Activated T-cell treated with anti-CD3 and anti-CD28 coated beads, Interleukin-2, amount 50 U/mL, for 1 hour (primary cell): ENCODE results near the gene CMIP.

Experiments used
- DNase-seq: peaks from one replicate; pipeline ENCODE4 v3.0.0-alpha.2; 2020

Gene CMIP

DNA sequence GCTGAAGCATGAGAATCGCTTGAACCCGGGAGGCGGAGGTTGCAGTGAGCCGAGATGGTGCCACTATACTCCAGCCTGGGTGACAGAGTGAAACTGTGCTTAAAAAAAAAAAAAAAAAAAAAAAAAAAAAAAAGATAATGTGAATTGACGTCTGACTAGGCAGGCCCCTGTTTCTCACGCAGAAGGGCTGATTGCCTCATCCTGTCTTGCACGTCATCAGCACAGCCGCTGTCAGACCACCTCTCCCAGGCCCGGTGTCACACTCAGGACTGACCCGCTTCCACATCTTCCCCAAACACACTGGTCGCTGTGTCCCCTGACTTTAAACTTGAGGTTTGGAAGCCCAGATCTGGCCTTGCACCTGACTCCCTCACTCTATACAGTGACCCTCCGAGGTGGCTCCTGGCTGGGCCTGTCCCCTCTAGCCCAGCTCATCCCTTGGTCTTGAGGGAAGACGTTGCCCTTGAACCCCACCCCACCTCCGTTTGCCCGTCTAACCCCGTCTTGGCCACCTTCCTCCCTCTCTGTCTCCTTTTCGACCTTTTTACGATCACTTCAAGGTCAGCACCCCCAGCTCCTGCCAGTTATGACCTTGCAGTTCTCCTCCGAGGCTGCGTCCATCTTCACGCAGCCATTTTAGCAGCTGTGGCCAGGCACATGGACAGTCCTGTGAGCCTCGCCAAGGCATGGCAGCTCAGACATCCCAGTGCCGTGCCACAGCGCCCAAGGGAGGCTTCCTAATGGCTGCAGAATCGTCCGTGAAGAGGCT lies 184.6 kb downstream of the CMIP start:
- DNase-seq: no peak

DNA sequence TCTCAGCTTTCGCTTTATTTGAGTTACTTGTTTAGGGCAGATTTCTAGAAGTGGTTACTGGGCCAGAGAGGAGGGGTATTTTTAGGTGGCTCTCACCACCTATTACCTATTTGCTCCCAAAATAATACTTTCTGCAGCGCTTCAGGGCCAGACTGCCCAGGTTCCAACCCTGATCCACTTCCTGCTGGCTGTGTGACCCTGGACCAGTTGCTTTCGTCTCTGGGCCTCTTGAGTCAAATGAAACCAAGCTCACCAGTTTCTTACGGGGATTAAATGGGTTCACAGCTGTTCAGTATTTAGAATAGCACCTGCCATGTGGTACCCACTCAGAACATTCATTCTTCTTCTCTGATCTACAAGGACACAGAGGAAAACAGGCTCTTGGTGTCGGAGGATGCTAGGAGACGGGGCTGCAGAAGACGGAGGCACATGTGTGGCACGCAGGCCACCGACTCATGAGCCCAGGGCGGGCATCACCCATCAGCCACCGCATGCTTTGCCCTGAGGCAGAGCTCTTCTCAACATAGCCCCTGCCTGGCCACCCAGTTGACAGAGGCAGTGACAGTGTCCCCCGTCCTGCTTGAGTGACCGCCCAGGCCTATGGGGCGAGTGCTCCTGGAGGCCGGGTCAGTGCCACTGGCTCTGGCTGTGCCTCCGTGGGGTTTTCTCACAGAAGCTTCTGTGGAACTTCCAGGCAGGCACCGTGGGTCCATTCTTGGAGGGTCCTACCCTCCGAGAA lies 185.5 kb downstream of the CMIP start:
- DNase-seq: no peak

DNA sequence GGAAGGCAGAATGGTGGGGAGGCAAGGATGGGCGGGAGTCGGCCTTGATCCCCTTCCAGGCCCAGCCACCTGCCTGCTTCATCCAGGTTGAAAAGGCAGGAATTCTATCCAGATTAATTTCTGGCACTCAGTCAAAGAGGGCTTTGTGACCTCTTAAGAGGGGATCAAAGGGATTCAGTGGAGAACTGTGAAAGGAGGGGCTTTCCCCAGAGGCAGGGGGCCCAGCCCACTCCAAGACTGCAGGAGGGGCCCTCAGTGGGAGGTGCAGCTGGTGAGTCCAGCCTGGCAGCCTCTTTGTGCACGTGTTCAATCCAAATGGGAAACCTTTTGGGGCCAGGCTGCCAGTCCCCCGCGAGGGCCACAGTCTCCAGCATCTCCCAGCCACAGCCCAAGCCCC lies 186.0 kb downstream of the CMIP start:
- no peak for DNase-seq

DNA sequence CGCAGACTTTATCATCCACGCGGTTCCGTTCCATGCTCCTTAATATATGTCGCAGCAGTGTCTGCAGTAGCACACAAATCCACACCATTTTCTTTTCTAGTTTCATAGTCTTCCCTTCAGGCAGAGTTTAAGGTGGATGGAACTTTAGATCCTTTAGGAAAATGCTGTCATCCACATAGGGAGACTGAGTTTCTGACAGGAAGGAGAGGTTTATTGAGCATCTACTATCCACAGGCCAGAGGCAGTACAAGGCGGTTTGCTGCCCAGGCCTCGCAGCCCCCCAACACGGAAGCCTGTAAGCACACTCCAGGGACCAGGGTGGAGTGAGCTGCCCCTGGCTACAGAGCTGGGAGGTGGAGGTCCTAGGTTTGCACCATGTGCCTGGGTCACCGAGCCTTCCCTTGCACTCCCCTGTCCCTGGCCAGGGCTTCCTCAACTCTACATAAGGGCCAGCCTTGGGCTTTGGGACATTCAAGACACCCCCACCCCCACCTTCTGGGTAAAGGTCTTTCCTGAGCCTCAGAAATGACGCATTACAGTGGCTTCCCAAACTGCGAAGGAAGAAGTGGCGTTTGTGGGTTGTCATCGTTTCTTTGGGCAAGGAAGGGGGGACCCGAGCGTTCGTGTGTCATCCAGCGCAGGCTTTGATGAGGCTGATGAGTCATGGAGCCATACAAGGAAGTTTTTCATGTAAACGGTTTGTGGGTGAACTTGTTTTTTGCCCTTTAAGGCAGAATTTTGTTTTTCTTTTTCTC lies 188.0 kb downstream of the CMIP start:
- DNase-seq: peak; percentile 73

DNA sequence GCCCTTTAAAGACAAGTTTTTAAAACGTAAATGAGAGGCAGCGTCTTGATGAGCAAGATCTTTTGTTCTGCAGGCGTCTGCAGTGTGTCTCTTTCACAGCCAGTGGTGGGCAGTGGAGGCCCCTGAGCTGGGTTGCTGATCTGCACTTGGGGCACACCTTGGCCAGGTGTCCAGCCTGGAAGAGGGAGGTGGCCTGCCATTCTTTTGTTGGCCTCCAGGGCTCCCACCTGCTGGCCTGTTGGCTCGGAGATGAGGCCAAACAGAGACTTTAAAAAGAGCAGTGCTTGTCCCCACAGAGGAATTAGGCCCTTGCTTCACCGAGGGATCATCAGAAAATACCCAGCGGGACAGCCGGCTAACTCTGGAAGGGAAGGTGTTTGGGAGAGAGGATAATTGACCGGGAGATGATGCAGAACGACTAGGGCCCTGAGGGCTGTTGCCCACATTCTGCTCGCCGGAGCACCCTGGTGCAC lies 188.6 kb downstream of the CMIP start:
- peak; percentile 63 for DNase-seq

DNA sequence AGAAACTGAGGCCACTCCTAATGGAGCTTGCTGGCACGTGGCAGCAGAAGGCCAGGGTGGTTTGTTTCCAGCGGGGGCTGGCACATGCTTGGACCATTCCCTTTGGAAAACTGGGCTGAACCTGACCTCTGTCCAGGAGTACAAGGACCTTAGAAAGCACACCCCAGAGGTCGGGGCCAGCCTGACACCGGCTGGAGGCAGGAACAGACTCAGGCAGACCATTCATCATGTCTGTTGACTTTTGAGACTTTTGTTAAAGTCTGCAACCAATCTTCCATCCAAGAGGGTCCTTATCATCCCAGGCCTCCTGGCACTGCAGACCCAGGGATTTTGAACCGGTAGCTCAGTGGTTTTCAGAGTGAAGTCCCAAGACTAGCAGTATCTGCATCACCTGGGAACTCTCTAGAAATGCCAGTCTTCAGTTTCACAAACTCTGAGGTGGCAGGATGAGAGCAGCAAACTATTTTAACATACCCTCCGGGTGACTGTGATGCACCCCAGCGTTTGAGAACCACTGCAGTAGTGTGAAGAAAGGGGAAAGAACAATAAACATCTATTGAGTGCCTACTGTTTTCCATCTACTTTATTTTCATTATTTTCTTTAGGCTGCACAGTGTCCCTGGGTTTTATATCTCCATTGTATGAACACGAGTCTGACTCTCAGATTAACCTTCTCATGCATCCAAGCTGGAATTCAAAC lies 189.2 kb downstream of the CMIP start:
- DNase-seq: no peak

DNA sequence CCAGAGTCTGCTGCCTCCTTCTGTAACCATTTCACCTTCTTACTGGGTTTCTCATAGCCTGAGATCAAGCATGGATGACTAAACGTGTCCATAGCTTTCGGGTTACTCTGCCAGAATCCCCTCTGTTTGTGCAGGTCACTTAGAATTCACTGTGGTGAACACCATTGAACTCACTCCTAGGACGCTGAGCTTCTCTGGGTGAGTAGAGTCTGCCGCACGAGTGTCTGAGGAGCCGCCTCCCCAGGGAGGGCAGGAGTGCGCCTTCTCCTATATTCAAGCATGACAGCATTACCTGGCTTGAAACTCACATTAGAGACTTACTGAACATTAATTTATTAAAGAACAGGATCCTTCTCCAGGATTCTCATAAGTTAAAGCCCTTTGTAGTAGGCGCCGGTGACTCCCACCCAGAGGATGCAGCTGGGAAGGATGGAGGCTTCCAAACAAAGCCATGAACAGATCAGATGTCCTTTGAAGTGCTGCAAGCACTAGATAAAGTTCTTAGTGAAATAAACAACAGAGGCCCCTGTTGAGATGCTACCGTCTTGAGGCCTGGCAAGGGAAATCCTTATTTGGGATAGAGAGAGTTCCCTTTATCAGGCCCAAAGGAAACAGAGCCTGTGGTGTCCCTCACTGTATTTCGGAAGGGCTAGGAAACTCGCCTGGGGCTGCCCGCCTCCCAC lies 189.9 kb downstream of the CMIP start:
- DNase-seq: no peak

DNA sequence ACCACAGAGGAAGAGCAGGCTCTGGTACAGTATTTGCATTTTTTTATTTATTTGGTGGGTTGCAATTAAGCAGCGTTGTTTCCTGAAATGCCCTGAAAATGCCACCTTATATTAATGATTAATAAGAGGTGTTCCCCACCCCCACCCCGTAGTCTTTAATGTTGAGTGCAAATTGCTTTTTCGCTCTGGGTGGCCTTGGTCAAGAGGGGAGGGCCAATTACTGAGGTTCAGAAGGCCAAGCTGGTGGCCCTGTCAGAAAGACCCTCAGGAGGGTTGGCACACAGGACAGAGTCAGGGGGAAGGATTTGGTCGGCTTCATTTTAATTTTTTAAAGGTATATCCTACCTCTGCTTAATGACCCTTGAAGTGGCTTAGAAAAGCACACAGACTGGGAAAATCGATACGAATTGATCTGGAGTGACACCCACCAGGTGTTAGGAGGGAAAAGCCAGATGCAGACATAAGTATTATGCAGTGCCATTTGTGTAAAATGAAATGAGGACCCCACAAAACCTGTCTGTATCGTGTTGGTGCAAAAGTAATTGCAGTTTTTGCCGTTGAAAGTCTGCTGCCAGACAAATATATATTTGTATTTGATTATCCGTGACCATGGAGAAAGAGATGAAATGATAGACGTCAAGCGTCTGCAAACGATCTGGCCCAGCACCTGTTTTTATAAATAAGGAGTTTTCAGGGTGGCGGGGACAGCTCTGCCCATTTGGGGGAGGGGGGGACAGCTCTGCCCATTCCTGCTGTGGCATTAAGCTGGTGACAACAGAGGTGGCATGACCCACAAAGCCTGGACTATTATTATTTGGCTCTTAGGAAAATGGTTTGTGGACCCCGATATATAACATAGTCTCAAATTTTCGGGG lies 190.7 kb downstream of the CMIP start:
- no peak for DNase-seq

DNA sequence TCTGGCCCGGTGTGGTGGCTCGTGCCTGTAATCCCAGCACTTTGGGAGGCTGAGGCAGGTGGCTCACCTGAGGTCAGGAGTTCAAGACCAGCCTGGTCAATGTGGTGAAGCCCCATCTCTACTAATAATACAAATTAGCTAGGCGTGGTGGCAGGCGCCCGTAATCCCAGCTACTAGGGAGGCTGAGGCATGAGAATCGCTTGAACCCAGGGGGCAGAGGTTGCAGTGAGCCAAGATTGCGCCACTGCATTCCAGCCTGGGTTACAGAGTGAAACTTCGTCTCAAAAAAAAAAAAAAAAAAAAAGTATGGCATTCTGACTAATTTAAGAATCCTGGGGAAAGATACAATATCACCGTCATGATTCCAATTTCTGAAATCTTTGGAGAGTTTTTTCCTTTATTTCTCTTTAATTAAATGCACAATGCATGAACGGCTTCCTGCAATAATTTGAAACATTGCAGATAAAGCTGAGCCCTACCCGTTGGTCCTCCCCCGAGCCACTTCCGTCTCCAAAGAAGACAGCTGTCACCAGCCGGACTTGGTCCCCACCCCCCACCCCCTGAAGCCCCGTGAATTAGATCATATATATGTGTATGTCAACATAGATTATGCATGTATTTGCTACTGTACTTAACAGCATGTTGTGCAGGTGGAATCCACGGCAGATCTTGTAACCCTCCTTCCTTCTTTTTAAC lies 191.8 kb downstream of the CMIP start:
- DNase-seq: no peak

DNA sequence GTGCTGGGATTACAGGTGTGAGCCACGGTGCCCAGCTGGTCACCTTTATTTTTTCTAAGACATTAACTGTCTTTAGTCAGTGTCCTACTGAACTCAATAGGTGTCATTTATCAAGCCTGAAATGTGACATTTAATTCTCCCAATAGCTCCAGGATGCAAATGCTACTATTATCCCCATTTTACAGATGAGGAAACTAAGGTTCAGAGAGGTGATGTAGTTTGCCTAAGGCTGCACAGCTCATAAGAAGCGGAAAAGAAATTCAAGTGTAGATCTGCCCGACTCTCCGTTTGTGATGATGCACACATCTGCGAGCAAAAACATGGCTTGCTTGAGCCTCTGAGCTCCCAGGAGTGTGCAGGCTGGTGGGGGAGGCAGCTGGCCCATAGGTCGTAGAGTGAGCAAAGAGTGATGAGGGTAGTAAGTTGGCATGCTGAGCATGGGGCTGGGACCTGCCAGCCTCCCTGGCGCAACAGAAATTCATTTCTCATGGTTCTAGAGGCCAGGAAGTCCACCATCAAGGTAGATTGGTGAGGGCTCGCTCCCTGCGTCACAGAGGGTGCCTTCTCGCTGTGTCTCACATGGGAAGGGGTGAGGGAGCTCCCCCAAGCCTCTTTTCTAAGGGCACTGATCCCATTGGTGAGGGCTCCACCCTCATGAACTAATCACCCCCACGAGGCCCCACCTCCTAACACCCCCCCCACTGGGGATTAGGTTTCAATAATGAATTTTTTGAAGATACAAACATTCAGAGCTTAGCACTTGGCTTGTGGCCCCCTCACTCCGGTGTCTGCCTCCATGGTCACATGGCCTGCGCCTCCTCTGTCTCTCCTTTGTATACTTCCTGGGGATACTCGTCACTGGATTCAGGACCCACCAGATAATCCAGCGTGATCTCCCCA lies 193.0 kb downstream of the CMIP start:
- DNase-seq: no peak

DNA sequence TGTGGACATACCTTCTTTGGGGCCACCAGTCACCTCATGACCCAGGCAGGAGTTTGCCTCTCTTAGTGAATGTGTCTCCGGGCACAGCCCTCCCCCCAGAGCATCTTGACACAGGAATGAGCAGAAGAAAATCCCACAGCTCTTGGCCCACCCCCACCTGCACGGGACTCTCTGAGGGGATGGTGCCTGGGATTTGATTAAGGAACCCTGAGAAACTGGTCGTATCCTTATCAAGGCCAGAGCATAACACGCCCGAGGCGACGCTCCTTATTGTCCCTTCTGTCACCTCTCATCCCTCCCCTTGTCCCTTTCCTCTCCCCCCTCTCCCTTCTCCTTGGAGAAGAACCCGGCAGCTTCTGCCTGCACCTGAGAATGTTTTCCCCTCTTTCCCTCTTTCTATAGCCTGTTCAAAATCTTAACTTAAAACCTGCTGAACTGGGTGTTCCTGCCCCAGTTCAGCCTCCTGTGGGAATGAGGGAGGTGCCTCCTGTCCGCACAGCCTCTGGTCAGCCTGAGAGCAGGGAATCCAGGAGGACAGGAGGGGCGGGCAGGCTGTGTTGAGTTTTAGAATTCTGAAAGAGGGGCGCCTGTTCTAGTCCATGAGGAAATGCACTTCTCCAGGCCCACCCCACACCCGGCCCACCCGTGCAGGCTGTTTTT lies 193.8 kb downstream of the CMIP start:
- DNase-seq: no peak

DNA sequence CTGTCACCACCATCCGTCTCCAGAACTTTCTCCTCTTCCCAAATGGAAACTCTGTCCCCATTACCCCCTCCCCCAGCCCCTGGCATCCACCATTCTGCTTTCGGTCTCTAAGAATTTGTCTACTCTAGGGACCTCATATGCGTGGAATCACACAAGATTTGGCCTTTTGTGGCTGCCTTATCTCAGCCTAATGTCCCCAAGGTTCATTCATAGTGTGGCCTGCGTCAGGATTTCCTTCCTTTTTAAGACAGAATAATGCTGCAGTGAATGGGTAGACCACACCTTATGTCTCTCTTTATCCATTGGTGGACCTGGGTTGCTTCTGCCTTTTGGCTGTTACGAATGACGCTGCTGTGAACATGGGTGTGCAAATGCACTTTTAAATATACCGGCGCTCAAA lies 194.7 kb downstream of the CMIP start:
- no peak for DNase-seq

DNA sequence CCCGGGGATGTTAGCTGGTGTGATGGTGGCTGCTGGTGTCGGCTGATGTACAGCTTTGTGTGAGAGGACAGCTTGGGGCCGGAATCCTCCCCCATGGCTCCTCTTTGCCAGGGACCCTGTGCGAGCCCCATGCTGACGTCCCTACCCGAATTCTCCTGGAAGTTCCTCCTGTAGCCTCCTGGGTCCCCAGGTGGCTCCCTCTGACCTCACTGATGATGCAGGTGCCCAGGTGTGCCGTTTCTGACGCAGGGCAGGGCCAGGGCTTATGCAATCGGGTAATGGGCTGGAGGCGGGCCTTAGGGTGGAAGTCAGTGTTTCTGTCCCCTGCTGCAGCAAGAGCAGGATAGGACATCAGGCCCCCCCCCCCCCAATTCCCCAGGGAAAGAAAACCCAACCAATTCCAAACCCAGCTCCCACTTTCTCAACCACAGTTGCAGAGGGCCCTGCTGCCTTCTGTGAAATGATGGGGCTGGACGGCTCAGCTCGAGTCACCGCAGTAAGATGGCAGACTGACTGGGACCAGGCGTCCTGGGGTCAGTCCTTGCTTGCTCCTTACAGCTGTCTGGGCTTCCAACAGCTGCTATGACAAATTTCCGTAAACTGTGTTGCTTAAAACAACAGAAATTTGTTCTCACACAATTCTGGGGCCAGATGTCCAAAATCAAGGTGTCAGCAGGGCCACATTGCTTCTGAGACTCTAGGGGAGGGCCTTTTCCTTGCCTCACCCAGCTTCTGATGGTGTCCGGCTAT lies 195.5 kb downstream of the CMIP start:
- no peak for DNase-seq

DNA sequence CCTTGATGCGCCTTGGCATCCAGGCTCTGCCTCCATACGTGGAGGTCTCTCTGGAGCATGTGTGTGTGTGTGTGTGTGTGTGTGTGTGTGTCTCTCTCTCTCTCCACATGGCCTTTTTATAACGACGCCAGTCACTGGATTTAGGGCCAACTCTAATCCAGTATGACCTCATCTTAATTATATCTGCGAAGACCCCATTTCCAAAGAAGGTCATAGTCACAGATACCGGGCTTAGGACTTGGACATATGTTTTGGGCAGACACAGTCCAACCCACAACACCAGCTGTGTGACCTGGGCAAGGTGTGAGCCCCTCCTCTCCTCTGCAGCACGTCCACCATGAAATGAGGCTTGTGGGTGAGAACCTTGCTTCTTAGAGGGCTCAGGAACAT lies 196.1 kb downstream of the CMIP start:
- DNase-seq: no peak

DNA sequence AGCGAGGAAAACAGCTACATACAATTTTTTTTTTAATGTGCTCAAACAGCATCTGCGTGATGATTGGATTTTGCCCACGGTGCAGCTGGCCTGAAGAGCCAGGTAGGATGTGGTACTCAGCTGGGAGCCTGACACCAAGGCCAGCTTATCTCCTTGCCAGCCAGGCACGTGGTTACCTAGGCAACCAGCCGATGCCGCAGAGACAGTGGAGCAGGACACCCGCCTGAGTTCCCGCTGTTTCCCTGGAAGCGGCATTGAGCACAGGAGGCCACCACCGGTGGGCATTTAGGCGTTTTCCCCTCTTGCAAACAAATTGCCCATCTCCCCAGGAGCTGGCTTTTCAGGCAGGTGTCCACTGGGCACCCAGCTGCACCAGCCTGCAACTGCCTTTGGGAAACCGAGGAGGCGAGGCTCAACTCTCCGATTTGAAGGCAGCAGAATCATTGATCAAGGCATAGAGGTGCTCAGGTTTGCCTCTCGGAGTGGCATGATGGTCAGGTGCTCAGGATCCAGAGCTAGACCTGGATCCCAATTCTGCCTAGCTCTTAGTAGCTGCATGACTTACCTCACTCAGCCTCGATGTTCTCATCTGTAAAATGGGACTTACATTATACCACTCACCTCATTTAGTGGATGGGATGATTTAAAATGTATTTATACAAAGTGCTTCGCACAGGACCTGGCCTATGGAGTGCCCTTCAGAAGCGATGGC lies 196.9 kb downstream of the CMIP start:
- DNase-seq: no peak

DNA sequence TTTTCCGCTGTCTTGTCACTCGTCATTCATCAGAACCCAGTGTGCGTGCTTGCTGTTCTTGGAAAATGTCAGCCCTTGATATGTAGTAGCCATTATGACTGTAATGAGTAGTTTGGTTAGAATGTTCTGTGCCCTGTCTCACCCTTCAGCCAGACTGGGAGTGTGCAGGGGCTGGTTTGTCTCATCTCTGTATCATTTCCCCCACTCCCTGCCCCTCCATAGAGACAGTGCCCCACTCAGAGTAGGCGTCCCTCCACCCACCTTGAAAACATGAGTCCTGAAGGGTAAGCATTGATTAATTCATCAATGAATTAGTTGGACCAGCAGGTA lies 197.5 kb downstream of the CMIP start:
- no peak for DNase-seq

DNA sequence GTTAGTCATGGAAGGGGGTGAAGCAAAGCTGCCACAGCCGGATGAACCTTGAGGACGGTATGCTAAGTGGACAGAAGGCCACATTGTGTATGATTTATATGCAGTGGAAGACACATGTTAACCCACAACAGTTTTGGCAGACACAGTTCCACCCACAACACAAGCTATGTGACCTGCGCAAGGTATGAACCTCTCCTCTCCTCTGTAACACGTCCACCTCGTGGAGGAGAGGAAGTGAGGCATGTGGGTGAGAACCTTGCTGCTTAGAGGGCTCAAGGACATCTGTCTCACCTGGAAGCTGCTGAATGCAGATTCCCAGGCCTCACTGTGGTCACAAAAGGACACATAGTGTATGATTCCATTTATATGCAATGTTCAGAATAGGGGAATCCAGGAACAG lies 198.3 kb downstream of the CMIP start:
- DNase-seq: no peak

DNA sequence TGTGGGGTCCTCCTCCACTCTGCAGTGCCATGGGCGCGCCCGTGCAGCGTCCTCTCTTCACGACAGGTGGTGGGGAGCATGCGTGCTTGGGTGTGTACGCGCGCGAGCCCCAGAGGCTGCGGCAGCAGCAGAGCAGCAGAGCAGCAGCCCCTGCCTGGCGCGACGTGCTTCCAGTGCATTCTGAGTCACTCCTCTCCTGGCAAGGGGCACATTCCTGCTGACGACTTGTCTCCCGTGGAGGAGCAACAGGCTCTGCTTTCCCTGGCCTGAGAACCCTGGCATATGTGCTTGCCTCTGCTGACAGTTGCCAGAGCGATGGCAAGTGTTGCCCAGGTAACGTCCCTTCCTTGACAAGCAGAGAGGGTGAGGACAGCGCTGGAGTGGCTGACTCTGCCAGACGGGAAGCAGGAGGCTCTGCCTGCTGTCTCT lies 200.7 kb downstream of the CMIP start:
- DNase-seq: no peak
